H1 (cell line): ENCODE results near the gene CHI3L1.

Experiments
- CEBPB ChIP-seq: IDR thresholded peaks from 2 replicates; pipeline ENCODE4 v1.6.1; 2012; ENCODE audit warnings: low read depth, low read length
- CHD2 ChIP-seq: IDR thresholded peaks from 2 replicates; pipeline ENCODE4 v1.6.1; 2012; ENCODE audit warnings: low read length, improper control_type of control experiment
- CTCF ChIP-seq, 3 experiments: IDR thresholded peaks; 1 replicate in 2 of 3; 2 replicates in 1 of 3; pipeline versions ENCODE4 v1.5.1 to v1.6.1; 2011; ENCODE audit warnings: low read length in 3 of 3, mild to moderate bottlenecking in 3 of 3, inconsistent platforms in 2 of 3, low read depth in 1 of 3, moderate library complexity in 1 of 3; ENCODE audit not compliant: insufficient read depth in 1 of 3; ENCODE audit errors: control extremely low read depth in 1 of 3
- GABPA ChIP-seq: IDR thresholded peaks from 2 replicates; pipeline ENCODE4 v1.6.1; 2011; ENCODE audit warnings: mild to moderate bottlenecking, low read length, moderate library complexity, borderline replicate concordance; ENCODE audit not compliant: insufficient read depth
- KDM5A ChIP-seq: fragments of 200-600 bp; IDR thresholded peaks from 2 replicates; pipeline ENCODE4 v1.7.1; 2012; ENCODE audit warnings: mild to moderate bottlenecking, low read length, inconsistent platforms, mixed read lengths
- MAX ChIP-seq: IDR thresholded peaks from 2 replicates; pipeline ENCODE4 v1.6.1; 2012; ENCODE audit warnings: inconsistent platforms
- POLR2A ChIP-seq, 2 experiments: IDR thresholded peaks; 1 replicate in 1 of 2; 2 replicates in 1 of 2; pipeline ENCODE4 v1.6.1; 2011; ENCODE audit warnings: low read depth in 2 of 2, low read length in 2 of 2, mild to moderate bottlenecking in 2 of 2; ENCODE audit errors: control extremely low read depth in 1 of 2
- POU5F1 ChIP-seq: IDR thresholded peaks from 2 replicates; pipeline ENCODE4 v1.6.1; 2011; ENCODE audit warnings: low read depth, mild to moderate bottlenecking, low read length, moderate library complexity
- RAD21 ChIP-seq, 2 experiments: IDR thresholded peaks in 1 of 2; conservative IDR thresholded peaks in 1 of 2; 2 replicates each; pipeline ENCODE4 v1.6.1; 2011; ENCODE audit warnings: low read depth in 2 of 2, low read length in 2 of 2, improper control_type of control experiment in 1 of 2, inconsistent platforms in 1 of 2, mild to moderate bottlenecking in 1 of 2, moderate library complexity in 1 of 2
- SP1 ChIP-seq: IDR thresholded peaks from 2 replicates; pipeline ENCODE4 v1.6.1; 2011; ENCODE audit warnings: low read depth, low read length
- TEAD4 ChIP-seq: IDR thresholded peaks from 2 replicates; pipeline ENCODE4 v1.6.1; 2012; ENCODE audit warnings: low read depth, low read length, inconsistent platforms, mixed read lengths
- USF2 ChIP-seq: IDR thresholded peaks from 2 replicates; pipeline ENCODE4 v1.6.1; 2011; ENCODE audit warnings: low read length, improper control_type of control experiment

GRCh38 chr1:203204756-203205155 lies 18.3 kb upstream of the CHI3L1 start:
- TF ChIP-seq RAD21 (IDR thresholded peaks at IDR 0.05 in 1 of 2, conservative IDR thresholded peaks at IDR 0.05 in 1 of 2; ENCODE audit: low read depth in 2 of 2, low read length in 2 of 2): no peak
- no peak for TF ChIP-seq CTCF (IDR thresholded peaks at IDR 0.05; ENCODE audit: control extremely low read depth in 1 of 3, insufficient read depth in 1 of 3, low read depth in 1 of 3, low read length in 3 of 3)
- no peak for TF ChIP-seq KDM5A
- no peak for TF ChIP-seq MAX
- TF ChIP-seq USF2: no peak
- no peak for TF ChIP-seq CHD2
- no peak for TF ChIP-seq TEAD4
- no peak for TF ChIP-seq POLR2A (IDR thresholded peaks at IDR 0.05; ENCODE audit: control extremely low read depth in 1 of 2, low read depth in 2 of 2, low read length in 2 of 2)
- no peak for TF ChIP-seq GABPA
- no peak for TF ChIP-seq CEBPB
- TF ChIP-seq POU5F1: no peak
- no peak for TF ChIP-seq SP1
